ENCODE measurements around the gene HHAT. TPM values are rescaled to one million over a fixed set of nuclear protein-coding genes. Genes with fewer than 3 reads are reported as not detected.

Gene HHAT
- 4.0 and 8.5 TPM in 2 replicates for total RNA-seq

GRCh38 chr1:210328746-210329503 lies at the start of gene HHAT:
Gene HHAT, plus strand, starts transcription at chr1:210328902. Its CDS starts 20,074 bp downstream, at chr1:210348976.

Other genes with a start within 250 kb of the HHAT start
- gene SERTAD4, start 96.1 kb upstream of the HHAT start, total RNA-seq = 11.8 and 12.1 TPM in 2 replicates

Measured in regular cardiac myocyte (primary cell).